HG02938 (cell line): ENCODE measurements around the gene ACSL3.
"Not testable (repeated sequence)": the region's sequence is repeated elsewhere in the genome, so short reads cannot be mapped to it uniquely, and the experiment has no call there.

Experiments used
- ATAC-seq: cut with Tn5 transposase; IDR thresholded peaks from one replicate; pipeline ENCODE4 v1.9.1; 2021; ENCODE audit warnings: mild to moderate bottlenecking, moderate library complexity; ENCODE audit not compliant: unreplicated experiment

Gene ACSL3

GRCh38 chr2:222968550-222969155 is 107.8 kb downstream of the ACSL3 start:
- no peak for ATAC-seq

- ATAC-seq: no peak
Measured at GRCh38 chr2:222969491-222969890, 108.7 kb downstream of the ACSL3 start.

- ATAC-seq: no peak
Measured at GRCh38 chr2:222972420-222972819, 111.6 kb downstream of the ACSL3 start.

- ATAC-seq: no peak
Measured at GRCh38 chr2:222973237-222973636, 112.4 kb downstream of the ACSL3 start.

- ATAC-seq: no peak
Measured at GRCh38 chr2:222973733-222974132, 112.9 kb downstream of the ACSL3 start.

- ATAC-seq: no peak
Measured at GRCh38 chr2:222976521-222977061, 115.8 kb downstream of the ACSL3 start.

- ATAC-seq: no peak
Measured at GRCh38 chr2:222977121-222977520, 116.3 kb downstream of the ACSL3 start.

GRCh38 chr2:222978850-222979249 is 118.0 kb downstream of the ACSL3 start:
- no peak for ATAC-seq

- no peak for ATAC-seq
Measured at GRCh38 chr2:222979484-222979883, 118.6 kb downstream of the ACSL3 start.

- ATAC-seq: peak; percentile 67
Measured at GRCh38 chr2:222982010-222982908, 121.4 kb downstream of the ACSL3 start.

GRCh38 chr2:222982909-222983265 is 122.1 kb downstream of the ACSL3 start:
- no peak for ATAC-seq

GRCh38 chr2:222984908-222985307 is 124.1 kb downstream of the ACSL3 start:
- no peak for ATAC-seq

- no peak for ATAC-seq
Measured at GRCh38 chr2:222989431-222989830, 128.6 kb downstream of the ACSL3 start.

- not testable (repeated sequence) for ATAC-seq
Measured at GRCh38 chr2:222990206-222990605, 129.4 kb downstream of the ACSL3 start.

- ATAC-seq: no peak
Measured at GRCh38 chr2:222992137-222992536, 131.3 kb downstream of the ACSL3 start.
